ENCODE results near the gene GRK1.
A peak's percentile ranks its signal among the peaks of the same experiment; 100 is the strongest.

GRK1 gene

DNA sequence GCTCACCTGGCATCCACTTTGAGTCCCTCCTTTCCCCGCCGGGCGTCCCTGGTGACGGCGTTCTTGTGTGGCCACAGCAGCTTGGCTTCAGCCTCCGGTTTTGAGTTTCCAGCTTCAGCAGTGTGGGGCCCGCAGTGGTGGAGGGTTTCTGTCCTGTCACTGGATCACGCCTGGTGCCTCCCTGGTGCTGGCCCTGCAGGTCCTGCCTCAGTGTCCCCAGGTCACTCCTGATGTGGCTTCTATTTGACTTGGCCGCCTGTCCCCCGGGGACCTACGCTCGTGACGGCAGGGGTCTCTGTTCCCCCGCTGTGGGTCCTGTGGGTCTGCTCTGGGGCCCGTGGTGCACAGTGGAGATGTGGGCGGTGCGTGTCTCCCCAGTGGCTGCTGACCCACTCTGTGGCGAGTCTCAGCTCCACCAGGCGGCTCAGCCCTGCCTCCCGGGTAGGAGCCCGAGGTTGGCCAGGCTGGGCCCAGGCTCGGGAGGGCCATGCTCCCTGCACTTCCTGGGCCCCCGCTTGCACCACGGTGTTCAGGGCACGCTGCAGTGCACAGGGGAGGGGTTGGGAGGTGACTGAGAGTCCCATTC is 10.9 kb upstream of the GRK1 start:
- ChIA-PET CTCF (no interaction called here), POLR2A (no interaction called here)
- TF ChIP-seq ZNF16 (tag by site-specific recombination; IDR thresholded peaks at IDR 0.05; ENCODE audit: low read depth) (no peak), ZIC2 (tag by site-specific recombination; IDR thresholded peaks at IDR 0.05) (peak; percentile 27; the same call in 1 of the 2 replicates), ZNF785 (tag by site-specific recombination; IDR thresholded peaks at IDR 0.05) (no peak), SP3 (tag by site-specific recombination; IDR thresholded peaks at IDR 0.05) (no peak), ZNF404 (tag by site-specific recombination; IDR thresholded peaks at IDR 0.05) (no peak), ZNF433 (tag by site-specific recombination; IDR thresholded peaks at IDR 0.05; ENCODE audit: low read depth) (no peak), ZNF658 (tag by site-specific recombination; IDR thresholded peaks at IDR 0.05) (no peak)
- peaks cover 3% of the 10 kb centered on the region; the same call in 1 of the 2 replicates for H3K4me1 ChIP-seq (ENCODE audit: control insufficient read depth, insufficient read depth, low read length)
- H3K27ac ChIP-seq (ENCODE audit: extremely low read depth, low read depth, low read length), result no peak overlapping the region
- no peaks in the 10 kb centered on the region for H3K9me3 ChIP-seq (ENCODE audit: control insufficient read depth, insufficient read depth, low read depth, low read length)
- H3K4me3 ChIP-seq (ENCODE audit: low read depth, low read length), result no peak overlapping the region
- no peaks in the 10 kb centered on the region for H3K36me3 ChIP-seq (ENCODE audit: control insufficient read depth in 2 of 2, insufficient read depth in 1 of 2, low read length in 2 of 2)

DNA sequence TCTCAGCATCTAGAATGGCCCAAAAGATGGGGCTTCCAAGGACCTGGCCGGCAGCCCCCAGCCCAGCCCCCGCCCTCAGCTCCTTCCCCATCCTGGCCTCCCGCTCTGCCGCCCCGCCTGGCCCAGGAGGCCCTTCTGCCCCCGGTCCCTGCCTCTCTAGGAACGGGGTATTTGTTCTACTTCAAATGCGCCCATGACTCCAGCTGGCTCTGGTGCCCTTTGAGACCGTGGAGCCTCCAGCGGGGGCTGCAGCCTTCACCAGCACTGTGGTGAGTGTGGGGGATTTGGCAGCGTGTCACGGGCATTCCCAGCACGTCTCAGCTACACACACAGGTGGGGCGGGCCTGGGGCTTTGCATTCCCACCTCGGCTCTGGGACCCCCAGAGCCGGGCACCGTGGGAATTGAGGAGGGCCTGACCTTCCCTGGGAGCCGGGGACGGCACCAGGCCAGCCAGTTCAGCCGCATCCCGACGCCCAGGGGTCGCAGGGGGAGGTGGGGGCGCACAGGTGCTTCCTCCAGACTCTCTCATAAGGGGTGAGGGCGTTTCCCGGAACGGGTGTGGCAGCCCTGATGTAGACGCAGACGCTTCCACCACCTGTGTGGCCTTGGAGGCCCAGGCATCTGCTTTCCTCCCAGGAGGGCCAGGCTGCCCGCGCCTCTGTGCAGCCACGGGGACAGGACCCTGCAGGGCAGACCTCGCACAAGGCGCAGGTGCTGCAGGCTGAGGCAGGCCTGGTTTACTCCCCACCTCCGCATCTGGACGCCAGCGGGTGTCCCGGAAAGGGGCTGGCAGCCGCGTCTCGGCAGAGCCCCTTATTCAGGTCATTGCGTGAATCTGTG is 10.0 kb upstream of the GRK1 start:
- no peak overlapping the region for H3K27ac ChIP-seq (ENCODE audit: extremely low read depth, low read depth, low read length)
- TF ChIP-seq KLF10 (tag by site-specific recombination; IDR thresholded peaks at IDR 0.05) (no peak), ZNF549 (tag by site-specific recombination; IDR thresholded peaks at IDR 0.05) (no peak), ZNF660 (tag by site-specific recombination; IDR thresholded peaks at IDR 0.05) (no peak), MZF1 (tag by site-specific recombination; IDR thresholded peaks at IDR 0.05; ENCODE audit: borderline replicate concordance) (no peak), GLIS2 (tag by site-specific recombination; IDR thresholded peaks at IDR 0.05) (no peak), TRIM28 (IDR thresholded peaks at IDR 0.05; ENCODE audit: borderline replicate concordance, low read length) (no peak), ZNF658 (tag by site-specific recombination; IDR thresholded peaks at IDR 0.05) (no peak), ZNF148 (tag by site-specific recombination; IDR thresholded peaks at IDR 0.05; ENCODE audit: borderline replicate concordance) (no peak), ZNF155 (tag by site-specific recombination; IDR thresholded peaks at IDR 0.05) (no peak)
- no peaks in the 10 kb centered on the region for H3K9me3 ChIP-seq (ENCODE audit: control insufficient read depth, insufficient read depth, low read depth, low read length)
- ChIA-PET CTCF (no interaction called here), POLR2A (no interaction called here)
- H3K4me1 ChIP-seq (ENCODE audit: control insufficient read depth, insufficient read depth, low read length), result peaks cover 3% of the 10 kb centered on the region; the same call in 1 of the 2 replicates
- H3K36me3 ChIP-seq (ENCODE audit: control insufficient read depth in 2 of 2, insufficient read depth in 1 of 2, low read length in 2 of 2), result no peaks in the 10 kb centered on the region
- no peak overlapping the region for H3K4me3 ChIP-seq (ENCODE audit: low read depth, low read length)

DNA sequence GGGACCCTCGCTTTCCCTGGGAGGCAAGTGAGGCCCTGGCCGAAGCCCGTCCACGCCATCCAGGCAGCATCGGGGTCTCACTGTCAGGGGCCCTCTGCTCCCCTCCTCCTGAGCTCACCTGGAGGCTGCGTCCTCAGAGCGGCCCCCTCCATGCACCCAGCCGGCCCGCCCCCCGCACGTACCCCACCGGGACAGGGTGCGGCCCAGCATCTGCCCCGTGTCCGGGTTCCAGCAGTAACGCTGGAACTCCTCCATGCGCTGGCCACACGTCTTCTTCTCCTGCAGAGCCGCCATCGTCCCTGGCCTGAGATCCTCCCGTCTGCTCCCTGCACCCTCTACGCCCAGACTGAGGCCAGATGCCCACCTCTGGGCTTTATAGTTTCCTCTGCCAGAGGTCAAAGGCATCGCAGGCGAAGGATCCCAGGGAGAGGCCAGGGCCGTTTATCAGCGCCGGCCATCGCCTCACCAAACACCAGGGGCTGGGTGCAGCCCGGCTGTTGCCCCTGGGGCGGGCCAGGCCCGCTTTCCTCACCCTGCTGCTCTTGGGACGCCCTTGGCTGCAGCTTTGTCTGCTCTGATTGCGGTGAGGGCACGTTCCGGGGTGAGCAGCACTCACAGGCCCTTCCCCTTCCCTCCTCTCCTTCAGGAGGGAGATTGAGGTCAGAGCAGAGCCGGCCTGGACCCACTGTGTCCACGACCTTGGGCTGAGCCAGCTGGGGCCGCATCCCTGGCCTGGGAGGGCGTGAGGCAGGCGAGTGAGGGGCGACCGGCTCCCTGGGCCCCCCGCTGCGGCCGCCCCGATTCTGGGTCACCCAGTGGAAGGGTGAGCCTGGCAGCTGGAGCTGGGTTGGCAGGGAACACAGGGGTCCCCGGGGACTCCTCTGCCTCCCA is 8.9 kb upstream of the GRK1 start, which contains the start of gene ATP4B:
Gene ATP4B, minus strand, starts transcription at position 348 of the 891 bp plus-strand sequence. Its CDS starts 54 bp downstream, at position 294.
- Histone ChIP-seq H3K36me3 (ENCODE audit: control insufficient read depth in 2 of 2, insufficient read depth in 1 of 2, low read length in 2 of 2) (no peaks in the 10 kb centered on the region), H3K4me1 (ENCODE audit: control insufficient read depth, insufficient read depth, low read length) (peaks cover 3% of the 10 kb centered on the region; the same call in 1 of the 2 replicates), H3K27ac (ENCODE audit: extremely low read depth, low read depth, low read length) (no peak within 1 kb of the TSS), H3K9me3 (ENCODE audit: control insufficient read depth, insufficient read depth, low read depth, low read length) (no peaks in the 10 kb centered on the region), H3K4me3 (ENCODE audit: low read depth, low read length) (no peak within 1 kb of the TSS)
- CTCF ChIA-PET, result interaction anchor here (0.6 kb wide), 1 partner anchor 338 kb away, joined by 3 read pairs; no protein-coding TSS in a partner anchor
- POLR2A ChIA-PET, result no interaction called here
- TF ChIP-seq ZNF404 (tag by site-specific recombination; IDR thresholded peaks at IDR 0.05) (no peak), SP2 (tag by site-specific recombination; IDR thresholded peaks at IDR 0.05) (no peak), ZNF777 (tag by site-specific recombination; IDR thresholded peaks at IDR 0.05; ENCODE audit: borderline replicate concordance) (no peak), ZNF473 (tag by site-specific recombination; IDR thresholded peaks at IDR 0.05) (no peak), BCL6B (tag by site-specific recombination; IDR thresholded peaks at IDR 0.05) (no peak), ZNF221 (tag by site-specific recombination; IDR thresholded peaks at IDR 0.05; ENCODE audit: borderline replicate concordance) (no peak), KLF1 (tag by site-specific recombination; IDR thresholded peaks at IDR 0.05) (no peak), ZNF394 (tag by site-specific recombination; IDR thresholded peaks at IDR 0.05; ENCODE audit: borderline replicate concordance) (no peak), ZNF501 (tag by site-specific recombination; IDR thresholded peaks at IDR 0.05) (no peak), OVOL3 (tag by site-specific recombination; IDR thresholded peaks at IDR 0.05) (no peak), ZNF558 (tag by site-specific recombination; IDR thresholded peaks at IDR 0.05) (no peak), ZNF514 (tag by site-specific recombination; IDR thresholded peaks at IDR 0.05) (no peak), GLIS1 (tag by site-specific recombination; IDR thresholded peaks at IDR 0.05) (no peak)

Data from HEK293 (cell line).